SU-DHL-6 (cell line): ENCODE results near the gene LRPAP1.
A peak's percentile ranks its signal among the peaks of the same experiment; 100 is the strongest.
"Not testable (repeated sequence)": the region's sequence is repeated elsewhere in the genome, so short reads cannot be mapped to it uniquely, and the experiment has no call there.

Experiments
- H2AFZ ChIP-seq: fragments of 200-600 bp; sonication (generic); 2 replicates; pipeline ENCODE4 v1.6.1; 2014; ENCODE audit warnings: low read depth, mild to moderate bottlenecking, moderate library complexity, mixed read lengths, antibody characterized with exemption, low read length; ENCODE audit not compliant: severe bottlenecking
- H3F3A ChIP-seq: fragments of 200-600 bp; shearing (Covaris generic); 2 replicates; pipeline ENCODE4 v1.6.0; 2016; ENCODE audit warnings: antibody characterized with exemption, mild to moderate bottlenecking; ENCODE audit not compliant: insufficient read depth
- H3K27ac ChIP-seq: fragments of 200-600 bp; sonication (generic); 2 replicates; pipeline ENCODE4 v1.5.1; 2016; ENCODE audit warnings: low read depth, mild to moderate bottlenecking, low read length, moderate library complexity, mixed read lengths
- H3K27me3 ChIP-seq: fragments of 200-600 bp; sonication (generic), shearing (Covaris generic); 2 replicates; pipeline ENCODE4 v1.6.0; 2014; ENCODE audit warnings: mild to moderate bottlenecking, low read length
- H3K36me3 ChIP-seq: fragments of 200-600 bp; sonication (generic); 2 replicates; pipeline ENCODE4 v1.6.1; 2014; ENCODE audit warnings: mild to moderate bottlenecking, low read length, mixed read lengths
- H3K4me2 ChIP-seq: fragments of 300-600, 200-600 bp; shearing (Covaris generic), sonication (generic); 2 replicates; pipeline ENCODE4 v1.6.0; 2014; ENCODE audit warnings: low read length, low read depth, mild to moderate bottlenecking; ENCODE audit not compliant: poor library complexity, severe bottlenecking
- H3K4me3 ChIP-seq: fragments of 200-600 bp; sonication (generic); 2 replicates; pipeline ENCODE4 v1.5.1; 2014; ENCODE audit warnings: antibody characterized with exemption, low read length, mild to moderate bottlenecking, mixed read lengths; ENCODE audit not compliant: insufficient read depth, poor library complexity, severe bottlenecking
- H3K79me2 ChIP-seq: fragments of 200-600 bp; sonication (generic); 2 replicates; pipeline ENCODE4 v1.6.1; 2014; ENCODE audit warnings: mild to moderate bottlenecking, low read length, moderate library complexity; ENCODE audit not compliant: insufficient read depth
- H3K9ac ChIP-seq: fragments of 200-600 bp; sonication (generic); 2 replicates; pipeline ENCODE4 v1.7.0; 2014; ENCODE audit warnings: mild to moderate bottlenecking, low read length
- H3K9me2 ChIP-seq: fragments of 200-600 bp; sonication (generic); replicated peaks from 2 replicates; pipeline ENCODE4 v1.6.1; 2014; ENCODE audit warnings: low read length; ENCODE audit not compliant: insufficient read depth
- H3K9me3 ChIP-seq: fragments of 200-600 bp; sonication (generic); 2 replicates; pipeline ENCODE4 v1.6.1; 2014; ENCODE audit warnings: low read length, mixed read lengths; ENCODE audit not compliant: insufficient read depth
- H4K20me1 ChIP-seq: fragments of 200-600 bp; sonication (generic); 2 replicates; pipeline ENCODE4 v1.6.1; 2014; ENCODE audit warnings: low read depth, mild to moderate bottlenecking, antibody characterized with exemption, low read length, moderate library complexity, mixed read lengths
- CTCF ChIP-seq: fragments of 200-600 bp; sonication (generic); IDR thresholded peaks from one replicate; pipeline ENCODE4 v1.5.1; 2017; ENCODE audit warnings: antibody characterized with exemption, mild to moderate bottlenecking, low read length, moderate library complexity; ENCODE audit not compliant: insufficient read depth, poor library complexity, severe bottlenecking
- EZH2phosphoT487 ChIP-seq: fragments of 200-600 bp; sonication (generic), shearing (Covaris generic); conservative IDR thresholded peaks from 2 replicates; pipeline ENCODE4 v1.6.1; 2018; ENCODE audit warnings: mild to moderate bottlenecking, antibody characterized with exemption, low read length, moderate library complexity, mixed read lengths

Gene LRPAP1

GRCh38 chr4:3531879-3532750, at the start of gene LRPAP1:
Gene LRPAP1 (minus strand): TSS chr4:3532422. CDS start chr4:3532412, 10 bp downstream.
- no peaks in the 10 kb centered on the region for H3K36me3 ChIP-seq
- no peaks in the 10 kb centered on the region for H4K20me1 ChIP-seq
- TF ChIP-seq EZH2phosphoT487 (no peak), CTCF (no peak)
- no peaks in the 10 kb centered on the region for H3K9me2 ChIP-seq
- no peak within 1 kb of the TSS for H3K27ac ChIP-seq
- no peaks in the 10 kb centered on the region for H3K27me3 ChIP-seq
- H2AFZ ChIP-seq, result peak within 1 kb of the TSS; percentile 88
- H3K9me3 ChIP-seq, result no peaks in the 10 kb centered on the region
- peak within 1 kb of the TSS; percentile 77 for H3K9ac ChIP-seq
- H3F3A ChIP-seq, result no peaks in the 10 kb centered on the region
- no peaks in the 10 kb centered on the region for H3K79me2 ChIP-seq
- peak within 1 kb of the TSS; percentile 85 for H3K4me3 ChIP-seq
- H3K4me2 ChIP-seq, result peak within 1 kb of the TSS; percentile 67

DNA sequence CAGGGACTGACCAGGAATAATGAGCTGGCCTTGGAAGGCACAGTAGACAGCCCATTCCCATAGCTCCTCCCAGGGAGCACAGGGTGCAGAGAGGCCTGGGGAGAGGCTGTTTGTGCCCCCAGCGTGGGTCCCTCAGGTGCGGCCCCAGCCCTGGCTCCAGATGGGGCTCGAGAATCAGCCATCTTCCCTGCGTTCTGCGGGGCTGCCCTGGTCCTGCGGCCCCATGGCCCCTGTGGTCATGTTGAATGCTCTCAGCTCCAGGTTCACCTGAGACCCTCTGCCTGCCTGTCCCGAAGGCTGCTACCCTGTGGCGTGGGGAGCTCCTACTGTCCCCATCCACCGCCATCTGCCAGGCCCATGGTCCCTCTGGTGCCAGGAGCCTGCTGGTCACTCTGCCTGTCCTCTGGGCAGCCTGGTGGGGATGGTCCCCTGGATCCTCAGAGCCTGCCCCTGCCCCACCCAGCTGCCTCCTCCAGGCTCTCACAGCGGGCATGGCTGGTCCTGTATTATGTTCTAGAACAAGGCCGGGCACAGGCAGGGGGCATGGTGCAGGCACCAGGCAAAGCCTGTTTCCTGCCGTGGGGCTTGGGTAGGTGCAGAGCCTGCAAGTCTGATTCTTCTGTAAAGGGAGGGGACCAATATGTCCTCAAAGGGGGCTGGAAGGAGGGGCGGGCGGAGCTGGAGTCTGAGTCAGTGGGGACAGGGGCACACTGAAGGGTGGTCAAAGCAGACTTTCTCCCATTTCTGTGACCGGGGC, 49.3 kb upstream of the LRPAP1 start:
- H3K9me2 ChIP-seq, H3K4me2 ChIP-seq, H3K36me3 ChIP-seq, H3K9ac ChIP-seq, H3K27ac ChIP-seq, H3K79me2 ChIP-seq, H2AFZ ChIP-seq, H4K20me1 ChIP-seq, H3K9me3 ChIP-seq, H3F3A ChIP-seq, H3K4me3 ChIP-seq, H3K27me3 ChIP-seq: not testable (repeated sequence)

GRCh38 chr4:3580859-3581258, 48.6 kb upstream of the LRPAP1 start:
- H3K36me3 ChIP-seq, H3K9ac ChIP-seq, H3K4me3 ChIP-seq, H3K27ac ChIP-seq, H3F3A ChIP-seq, H3K27me3 ChIP-seq, H3K4me2 ChIP-seq, H2AFZ ChIP-seq, H3K9me3 ChIP-seq, H4K20me1 ChIP-seq, H3K9me2 ChIP-seq, H3K79me2 ChIP-seq: not testable (repeated sequence)

DNA sequence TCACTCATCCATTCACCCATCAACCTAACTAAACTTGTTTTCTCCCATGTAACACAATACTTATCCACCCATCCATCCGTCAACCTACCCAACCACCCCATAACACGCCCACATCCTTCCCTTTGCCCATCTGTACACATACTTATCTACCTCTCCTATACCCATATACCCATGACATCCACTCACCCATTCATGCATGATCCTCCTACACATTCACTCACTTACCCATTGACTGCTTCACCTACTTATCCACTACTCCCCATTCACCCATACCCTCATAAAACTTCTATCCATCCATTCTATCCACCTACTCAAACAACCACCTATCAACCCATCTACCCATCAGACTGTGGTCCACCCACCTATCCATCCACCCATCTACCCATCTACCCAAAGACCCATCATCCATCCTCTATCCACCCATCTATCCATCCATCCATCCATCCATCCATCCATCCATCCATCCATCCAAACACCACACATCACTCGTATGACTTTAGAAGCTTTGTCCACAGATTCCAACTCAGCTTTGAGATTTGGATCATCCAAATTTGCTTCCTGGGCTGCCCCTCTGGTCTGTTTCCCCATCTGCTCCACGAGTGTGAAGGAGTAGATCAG, 46.4 kb upstream of the LRPAP1 start:
- H3K4me2 ChIP-seq, H3K4me3 ChIP-seq, H3K79me2 ChIP-seq, H3K27ac ChIP-seq, H3K9me3 ChIP-seq, H2AFZ ChIP-seq, H3K27me3 ChIP-seq, H3F3A ChIP-seq, H3K9ac ChIP-seq, H3K9me2 ChIP-seq, H3K36me3 ChIP-seq, H4K20me1 ChIP-seq: not testable (repeated sequence)

GRCh38 chr4:3578052-3578451, 45.8 kb upstream of the LRPAP1 start:
- not testable (repeated sequence) for H3K27ac ChIP-seq, H2AFZ ChIP-seq, H3K36me3 ChIP-seq, H3K4me2 ChIP-seq, H3K27me3 ChIP-seq, H3F3A ChIP-seq, H3K9ac ChIP-seq, H3K9me3 ChIP-seq, H4K20me1 ChIP-seq, H3K4me3 ChIP-seq, H3K79me2 ChIP-seq, H3K9me2 ChIP-seq

- H3K9ac ChIP-seq, H3F3A ChIP-seq, H3K4me2 ChIP-seq, H3K9me2 ChIP-seq, H4K20me1 ChIP-seq, H3K27ac ChIP-seq, H3K4me3 ChIP-seq, H2AFZ ChIP-seq, H3K36me3 ChIP-seq, H3K9me3 ChIP-seq, H3K27me3 ChIP-seq, H3K79me2 ChIP-seq: not testable (repeated sequence)
These were observed 45.1 kb upstream of the LRPAP1 start for GRCh38 chr4:3577208-3577892.
